Left kidney (tissue), 8 donors: ENCODE results near the gene CKLF. TPM values are rescaled to one million over a fixed set of nuclear protein-coding genes. Genes with fewer than 3 reads are reported as not detected.
"Not testable (repeated sequence)": the region's sequence is repeated elsewhere in the genome, so short reads cannot be mapped to it uniquely, and the experiment has no call there.

Experiments
- DNase-seq: peaks from one replicate; pipeline ENCODE4 v3.0.0-alpha.2; 2013
- long read RNA-seq, 8 donors: transcript quantifications; one replicate each; lab custom pipeline, GENCODE V29; 2026
- polyA plus RNA-seq: library from polyadenylated mRNA; unstranded; fragments of 120-200 nt; gene quantifications from one replicate; pipeline ENCODE4 v1.2.1, GENCODE V29; 2013; ENCODE audit not compliant: insufficient read length

CKLF gene, protein sequence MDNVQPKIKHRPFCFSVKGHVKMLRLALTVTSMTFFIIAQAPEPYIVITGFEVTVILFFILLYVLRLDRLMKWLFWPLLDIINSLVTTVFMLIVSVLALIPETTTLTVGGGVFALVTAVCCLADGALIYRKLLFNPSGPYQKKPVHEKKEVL
- 38.9 TPM for polyA plus RNA-seq
- long read RNA-seq, donor 1, transcript CKLF-203 (3 exons, 508 nt): major isoform, 53 of 102 reads
- long read RNA-seq, donor 1, transcript CKLF-201 (4 exons, 669 nt): minor isoform, 33 of 102 reads
- long read RNA-seq, donor 1, partial matches to known transcripts: 5 of 102 reads
- long read RNA-seq, donor 1, other reads (novel, unspliced or antisense): 6 of 102 reads
- long read RNA-seq, donor 2, transcript CKLF-203 (3 exons, 508 nt): major isoform, 32 of 52 reads
- long read RNA-seq, donor 2, transcript CKLF-201 (4 exons, 669 nt): minor isoform, 15 of 52 reads
- long read RNA-seq, donor 2, partial matches to known transcripts: 0 of 52 reads
- long read RNA-seq, donor 2, other reads (novel, unspliced or antisense): 0 of 52 reads
- long read RNA-seq, donor 3, transcript CKLF-203 (3 exons, 508 nt): major isoform, 33 of 54 reads
- long read RNA-seq, donor 3, transcript CKLF-201 (4 exons, 669 nt): minor isoform, 16 of 54 reads
- long read RNA-seq, donor 3, partial matches to known transcripts: 0 of 54 reads
- long read RNA-seq, donor 3, other reads (novel, unspliced or antisense): 0 of 54 reads
- long read RNA-seq, donor 4, transcript CKLF-203 (3 exons, 508 nt): major isoform, 8 of 14 reads
- long read RNA-seq, donor 4, partial matches to known transcripts: 0 of 14 reads
- long read RNA-seq, donor 4, other reads (novel, unspliced or antisense): 0 of 14 reads
- long read RNA-seq, donor 5, transcript CKLF-201 (4 exons, 669 nt): minor isoform, 38 of 162 reads
- long read RNA-seq, donor 5, transcript CKLF-203 (3 exons, 508 nt): major isoform, 99 of 162 reads
- long read RNA-seq, donor 5, transcript CKLF-202 (3 exons, 571 nt): minor isoform, 8 of 162 reads
- long read RNA-seq, donor 5, transcript CKLF-206 (2 exons, 564 nt): minor isoform, 7 of 162 reads
- long read RNA-seq, donor 5, partial matches to known transcripts: 0 of 162 reads
- long read RNA-seq, donor 5, other reads (novel, unspliced or antisense): 7 of 162 reads
- long read RNA-seq, donor 6, transcript CKLF-206 (2 exons, 564 nt): minor isoform, 5 of 101 reads
- long read RNA-seq, donor 6, transcript CKLF-203 (3 exons, 508 nt): major isoform, 55 of 101 reads
- long read RNA-seq, donor 6, transcript CKLF-201 (4 exons, 669 nt): minor isoform, 27 of 101 reads
- long read RNA-seq, donor 6, partial matches to known transcripts: 6 of 101 reads
- long read RNA-seq, donor 6, other reads (novel, unspliced or antisense): 0 of 101 reads
- long read RNA-seq, donor 7, transcript CKLF-206 (2 exons, 564 nt): minor isoform, 5 of 95 reads
- long read RNA-seq, donor 7, transcript CKLF-203 (3 exons, 508 nt): major isoform, 46 of 95 reads
- long read RNA-seq, donor 7, transcript CKLF-201 (4 exons, 669 nt): minor isoform, 30 of 95 reads
- long read RNA-seq, donor 7, transcript CKLF-202 (3 exons, 571 nt): minor isoform, 5 of 95 reads
- long read RNA-seq, donor 7, partial matches to known transcripts: 7 of 95 reads
- long read RNA-seq, donor 7, other reads (novel, unspliced or antisense): 0 of 95 reads
- long read RNA-seq, donor 8, transcript CKLF-201 (4 exons, 669 nt): minor isoform, 8 of 31 reads
- long read RNA-seq, donor 8, transcript CKLF-203 (3 exons, 508 nt): major isoform, 15 of 31 reads
- long read RNA-seq, donor 8, partial matches to known transcripts: 0 of 31 reads
- long read RNA-seq, donor 8, other reads (novel, unspliced or antisense): 0 of 31 reads

DNA sequence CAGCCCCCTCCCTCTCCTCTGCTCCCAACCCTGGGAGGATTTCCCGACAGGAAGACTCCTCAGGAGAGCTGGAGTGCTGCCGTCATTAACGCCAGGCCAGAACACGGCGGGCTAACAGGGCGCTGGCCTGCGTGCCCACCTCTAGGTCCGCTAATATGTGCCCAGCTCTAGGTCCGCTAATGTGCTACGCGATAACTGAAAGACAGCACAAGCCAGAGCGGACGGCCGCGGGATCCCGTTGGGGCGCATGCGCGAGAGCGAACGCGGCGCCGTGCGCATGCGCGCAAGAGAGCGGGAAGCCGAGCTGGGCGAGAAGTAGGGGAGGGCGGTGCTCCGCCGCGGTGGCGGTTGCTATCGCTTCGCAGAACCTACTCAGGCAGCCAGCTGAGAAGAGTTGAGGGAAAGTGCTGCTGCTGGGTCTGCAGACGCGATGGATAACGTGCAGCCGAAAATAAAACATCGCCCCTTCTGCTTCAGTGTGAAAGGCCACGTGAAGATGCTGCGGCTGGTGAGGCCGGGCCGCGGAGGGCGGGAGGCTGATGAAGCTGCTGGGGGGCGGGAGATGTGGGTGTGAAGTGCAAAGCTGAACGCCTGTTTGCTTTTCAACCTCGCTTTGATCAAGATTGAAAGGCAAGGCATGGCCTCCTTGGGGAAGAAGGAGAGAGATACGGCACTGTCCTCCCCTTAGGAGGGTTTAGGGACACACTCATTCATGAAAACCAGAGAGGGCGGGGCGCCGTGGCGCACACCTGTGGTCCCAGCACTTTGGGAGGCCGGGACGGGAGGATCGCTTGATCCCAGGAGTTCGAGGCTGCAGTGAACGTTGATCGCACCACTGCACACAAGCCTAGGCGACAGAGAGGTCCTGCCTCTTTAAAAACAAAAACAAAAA is at the start of gene CKLF:
TSS of gene CKLF (plus strand) at position 291 of the 892 bp plus-strand sequence. CDS start at position 431, 140 bp downstream.
- DNase-seq: peak; percentile 89

DNA sequence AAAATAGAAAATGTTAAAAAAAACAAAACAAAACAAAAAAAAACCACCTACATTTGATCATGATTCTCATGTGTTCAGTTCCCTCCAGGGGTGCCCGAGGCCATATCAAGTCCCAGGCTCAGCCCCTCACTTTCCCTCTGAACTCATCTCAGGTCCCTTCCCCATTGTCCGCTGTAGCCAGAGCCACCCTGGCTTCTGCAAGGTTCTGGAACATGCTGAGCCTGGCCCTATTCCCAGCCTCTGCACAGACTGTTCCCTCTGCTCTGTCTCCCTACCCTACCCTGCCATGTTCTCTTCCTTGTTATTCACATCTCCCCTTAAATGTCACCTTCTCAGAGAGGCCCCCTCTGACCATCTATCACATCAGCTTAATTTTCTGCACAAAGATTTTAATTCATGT is 49.3 kb upstream of the CKLF start:
- no peak for DNase-seq

DNA sequence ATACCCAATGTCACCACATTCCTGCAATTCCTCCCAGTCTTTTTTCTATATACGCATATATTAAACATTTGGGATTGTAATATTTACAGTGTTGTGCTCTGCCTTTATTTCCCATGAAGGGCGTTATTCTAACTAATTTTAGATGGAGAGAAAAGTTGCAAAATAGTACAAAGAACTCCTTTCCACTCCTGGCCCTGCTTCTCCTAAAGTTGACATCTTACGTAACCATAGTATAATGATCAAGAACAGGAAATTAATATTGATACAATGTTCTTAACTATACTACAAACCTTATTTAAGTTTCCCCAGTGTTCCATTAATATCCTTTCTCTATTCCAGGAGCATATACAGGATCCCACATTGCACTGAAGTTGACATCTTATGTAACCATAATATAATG is 48.8 kb upstream of the CKLF start:
- no peak for DNase-seq

DNA sequence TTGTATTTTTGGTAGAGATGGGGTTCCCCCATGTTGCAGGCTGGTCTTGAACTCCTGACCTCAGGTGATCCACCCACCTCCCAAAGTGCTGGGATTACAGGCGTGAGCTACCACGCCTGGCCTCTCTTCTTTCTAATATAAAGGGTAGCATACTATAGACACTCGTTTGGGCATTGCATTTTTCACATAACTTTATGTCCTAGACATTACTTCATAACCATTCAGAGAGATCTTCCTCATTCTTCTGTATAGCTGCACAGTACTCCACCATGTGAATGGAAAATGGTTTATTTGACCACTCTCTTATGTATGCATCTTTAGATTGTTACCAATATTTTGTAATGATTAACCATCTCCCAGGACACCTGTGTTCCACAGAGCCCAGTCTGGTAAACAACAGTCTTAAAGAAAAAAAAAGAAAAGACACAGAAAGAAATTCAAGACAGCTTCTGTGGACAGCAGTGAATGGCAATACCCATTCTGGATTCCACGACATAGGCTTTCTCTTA is 44.6 kb upstream of the CKLF start:
- no peak for DNase-seq

DNA sequence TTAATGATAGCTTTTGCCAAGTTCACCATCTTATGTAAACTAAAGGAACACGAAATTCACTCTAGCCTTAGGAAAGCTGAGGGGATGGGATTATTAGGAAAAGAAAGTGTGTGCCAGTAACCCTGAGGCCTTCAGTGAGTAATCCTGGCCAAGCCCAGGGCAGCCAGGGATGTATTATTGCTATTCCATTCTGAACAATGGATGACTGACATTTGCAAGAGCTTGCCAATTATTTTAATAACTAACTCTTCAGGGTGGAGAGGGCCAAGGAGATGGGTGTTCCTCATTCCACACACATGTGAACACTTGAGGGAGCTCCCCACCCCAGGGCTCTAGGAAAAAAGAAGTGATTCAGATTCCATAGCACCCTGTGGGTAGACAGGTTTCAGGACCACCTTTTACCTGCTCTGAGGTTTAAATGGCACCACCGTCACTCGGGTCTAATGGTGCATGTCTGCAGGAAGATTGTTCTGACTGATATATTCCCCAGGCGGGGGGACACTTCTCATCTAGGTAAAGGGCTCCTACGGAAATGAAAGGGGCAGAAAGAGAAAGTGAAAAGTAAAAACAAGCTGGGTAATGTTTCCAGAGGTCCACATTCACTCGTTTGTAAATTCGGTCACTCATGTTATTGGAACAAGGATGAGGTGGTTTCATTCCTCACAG is 44.0 kb upstream of the CKLF start:
- DNase-seq: no peak

DNA sequence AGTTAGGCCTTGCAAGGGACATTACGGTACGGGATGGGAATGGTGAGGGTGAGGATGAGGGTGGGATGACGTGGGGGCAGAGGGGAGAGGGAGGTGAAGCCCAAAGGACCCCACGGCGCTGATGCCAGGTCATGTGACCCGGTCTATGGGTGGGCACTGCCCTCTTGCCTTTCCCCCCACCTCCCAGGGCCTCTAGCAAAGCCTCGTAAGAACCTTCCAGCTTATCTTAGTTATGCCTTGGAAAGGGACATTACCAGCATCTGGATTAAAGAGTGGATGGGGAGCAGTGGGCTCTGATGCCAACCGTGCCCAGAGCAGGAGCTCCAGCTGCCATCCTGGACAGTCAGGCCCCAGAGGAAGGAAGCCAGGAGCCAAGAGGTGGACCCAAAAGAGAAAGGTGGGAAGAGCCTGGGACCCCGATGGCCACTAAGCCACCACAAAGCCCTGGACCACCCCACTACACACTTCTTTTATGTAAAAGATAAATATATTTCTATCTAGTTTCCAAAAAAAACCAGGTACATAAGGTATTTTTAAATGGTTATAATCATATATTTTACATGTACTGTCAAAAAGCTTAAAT is 43.4 kb upstream of the CKLF start:
- no peak for DNase-seq

DNA sequence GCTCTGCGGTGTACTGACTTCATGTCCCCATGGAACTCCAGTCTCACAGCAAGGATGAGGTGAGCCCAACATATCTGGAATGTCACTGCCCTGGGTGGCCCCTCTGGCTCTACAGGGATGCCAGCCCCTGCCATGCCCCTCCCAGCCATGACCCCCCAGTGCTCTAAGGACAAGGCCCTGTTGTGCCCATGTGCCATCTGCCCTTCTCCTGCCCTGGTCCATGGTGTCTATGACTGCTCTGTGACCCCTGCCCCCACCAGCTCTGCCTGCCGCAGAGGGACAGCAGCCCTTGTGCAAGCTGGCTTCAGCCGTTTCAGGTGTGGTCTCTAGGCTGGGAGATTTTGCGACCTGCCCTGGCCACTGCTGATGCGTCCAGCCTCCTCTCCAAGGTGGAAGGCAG is 42.8 kb upstream of the CKLF start:
- no peak for DNase-seq

DNA sequence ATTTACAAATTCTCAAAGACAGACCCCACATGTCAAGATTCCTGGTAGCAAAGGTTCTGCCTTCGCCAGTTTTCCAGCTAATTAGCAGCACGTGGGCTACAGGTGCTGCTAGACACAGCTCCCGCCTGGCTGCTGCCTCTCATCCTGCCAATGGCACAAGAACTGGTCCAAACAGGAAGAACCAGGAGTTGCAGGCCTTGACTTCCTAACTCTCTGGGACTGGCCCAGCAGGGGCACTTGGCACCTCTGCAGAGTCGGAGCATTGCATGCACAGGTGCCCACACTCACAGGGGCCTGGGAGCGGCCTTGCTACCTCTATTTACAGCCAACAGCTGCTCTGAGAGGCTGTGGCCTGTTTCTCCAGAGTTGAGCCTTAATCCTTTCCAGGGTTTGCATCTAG is 42.1 kb upstream of the CKLF start:
- DNase-seq: no peak

DNA sequence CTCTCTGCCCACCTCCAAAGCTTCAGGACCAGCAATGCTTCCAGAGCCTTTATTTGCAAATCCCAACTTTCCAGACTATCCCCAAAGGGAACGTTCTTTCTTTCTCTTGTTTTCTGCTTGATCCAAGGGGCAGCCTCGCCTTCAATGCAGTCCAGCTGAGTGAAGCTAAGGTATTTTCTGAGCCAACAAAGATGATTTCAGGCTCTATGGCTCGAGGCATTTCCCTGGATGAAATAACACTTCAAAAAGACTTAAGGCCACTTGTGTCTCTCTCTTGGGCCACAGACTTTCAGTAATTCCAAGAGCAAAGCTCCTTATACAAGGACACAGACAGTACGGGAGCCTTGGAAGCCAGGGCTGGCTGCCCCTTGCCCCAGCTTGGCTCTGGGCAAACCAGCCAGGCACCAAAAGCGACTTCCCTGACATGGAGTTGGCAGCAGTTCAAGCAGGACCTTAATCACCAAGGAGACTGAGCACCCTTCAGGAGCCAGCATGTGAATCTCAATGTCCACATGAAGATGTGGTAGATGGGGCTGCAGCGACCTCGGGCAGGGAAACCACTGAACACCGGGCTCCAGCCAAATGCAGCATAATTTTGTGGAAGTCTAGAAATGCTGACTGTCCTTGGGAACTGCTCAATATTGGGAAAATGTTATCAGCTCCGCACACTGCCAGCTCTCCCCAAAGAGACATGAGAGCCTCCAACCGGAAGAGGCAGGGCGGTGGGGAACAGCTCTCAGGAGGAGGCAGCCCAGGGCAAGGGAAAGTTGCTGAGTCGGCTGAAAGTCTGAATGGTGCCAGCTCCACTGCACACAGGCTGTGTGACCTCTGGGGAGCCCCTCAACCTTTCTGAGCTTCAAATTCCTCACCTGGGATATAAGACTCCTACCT is 41.4 kb upstream of the CKLF start:
- DNase-seq: no peak

DNA sequence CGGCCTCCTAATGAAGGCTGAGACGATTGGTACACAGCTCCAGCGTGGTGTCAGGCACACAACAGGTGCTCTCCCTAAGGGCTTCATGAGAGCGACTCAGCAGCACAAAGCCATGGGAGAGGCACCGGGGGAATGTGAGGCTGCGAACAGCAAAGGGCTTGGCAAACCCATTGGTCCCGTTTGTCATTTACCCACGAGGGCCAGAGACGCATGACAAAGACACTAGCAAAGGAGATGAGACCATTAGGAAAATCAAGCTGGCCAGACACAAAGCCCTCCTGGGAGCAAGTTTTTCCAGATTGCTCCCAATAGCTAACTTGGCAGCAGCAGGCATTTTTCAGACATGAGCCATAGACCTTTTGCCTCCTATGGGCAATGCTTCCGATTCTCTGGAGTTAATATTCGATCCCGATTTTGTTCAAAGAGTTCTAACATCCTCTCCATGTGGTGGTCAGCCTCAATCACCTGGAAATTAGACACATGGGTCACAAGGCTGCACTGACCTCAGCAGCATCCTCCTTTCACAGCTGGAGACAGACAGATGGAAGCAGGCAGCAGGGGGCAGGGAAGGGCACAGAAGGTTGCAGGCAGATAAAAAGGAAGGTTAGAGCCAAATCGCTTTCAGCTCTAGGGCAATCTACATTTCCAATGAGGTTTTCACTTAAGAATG is 40.6 kb upstream of the CKLF start:
- no peak for DNase-seq

DNA sequence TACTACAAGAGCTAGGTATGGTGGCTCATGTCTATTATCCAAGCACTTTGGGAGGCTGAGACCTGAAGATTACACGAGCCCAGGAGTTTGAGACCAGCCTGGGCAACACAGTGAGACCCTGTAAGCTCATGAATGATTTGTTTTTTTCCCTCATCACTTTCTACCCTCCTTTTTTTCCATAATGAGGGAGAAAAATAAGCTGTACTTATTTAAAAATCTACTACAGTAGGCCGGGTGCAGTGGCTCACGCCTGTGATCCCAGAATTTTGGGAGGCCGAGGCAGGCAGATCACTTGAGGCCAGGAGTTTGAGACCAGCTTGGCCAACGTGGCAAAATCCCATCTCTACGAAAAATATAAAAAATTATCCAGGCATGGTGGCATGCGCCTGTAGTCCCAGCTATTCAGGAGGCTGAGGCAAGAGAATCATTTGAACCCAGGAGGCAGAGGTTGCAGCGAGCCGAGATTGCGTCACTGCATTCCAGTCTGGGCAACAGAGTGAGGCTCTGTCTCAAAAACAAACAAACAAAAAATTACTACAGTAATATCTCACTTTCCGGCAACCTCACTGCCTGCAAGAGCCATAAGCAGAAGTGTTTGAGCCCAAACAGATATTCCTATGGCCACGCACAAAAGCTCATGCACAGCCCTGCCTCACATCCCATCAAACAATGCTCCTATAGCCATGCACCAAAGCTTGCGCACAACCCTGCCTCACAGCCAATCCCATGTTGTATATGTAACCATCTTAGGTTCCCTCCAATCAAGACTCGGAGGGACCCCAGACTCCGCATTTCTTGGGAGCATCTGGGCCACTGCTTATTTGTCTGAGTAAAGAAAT is 39.9 kb upstream of the CKLF start:
- no peak for DNase-seq

DNA sequence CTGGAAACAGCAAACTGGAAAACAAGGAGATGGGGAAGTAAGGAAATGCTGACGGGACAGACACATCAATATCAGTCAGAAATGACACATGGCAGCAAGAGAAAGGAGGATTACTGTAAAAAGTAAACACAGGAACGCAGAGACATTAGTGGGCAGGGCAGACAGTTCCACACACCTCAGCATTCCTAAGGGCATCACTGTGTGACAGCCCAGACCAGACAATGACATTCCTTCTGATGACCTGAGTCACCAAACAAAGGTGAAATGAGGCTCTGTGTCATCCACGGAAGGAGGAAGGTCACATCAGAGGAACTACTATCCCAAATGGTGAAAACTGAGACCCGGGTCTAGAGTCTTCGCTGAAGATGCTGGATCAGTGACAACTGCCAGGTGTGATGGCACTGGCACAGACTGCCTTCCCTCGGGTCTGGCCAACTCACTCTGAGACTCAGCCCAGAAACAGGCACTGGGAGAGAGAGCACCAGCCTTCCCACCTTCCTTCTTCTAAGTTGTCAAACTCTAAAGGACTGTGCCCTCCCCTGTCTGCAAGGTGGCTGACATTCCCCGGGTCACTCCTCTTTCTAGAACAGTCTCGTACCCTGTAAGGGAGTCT is 39.2 kb upstream of the CKLF start:
- no peak for DNase-seq

DNA sequence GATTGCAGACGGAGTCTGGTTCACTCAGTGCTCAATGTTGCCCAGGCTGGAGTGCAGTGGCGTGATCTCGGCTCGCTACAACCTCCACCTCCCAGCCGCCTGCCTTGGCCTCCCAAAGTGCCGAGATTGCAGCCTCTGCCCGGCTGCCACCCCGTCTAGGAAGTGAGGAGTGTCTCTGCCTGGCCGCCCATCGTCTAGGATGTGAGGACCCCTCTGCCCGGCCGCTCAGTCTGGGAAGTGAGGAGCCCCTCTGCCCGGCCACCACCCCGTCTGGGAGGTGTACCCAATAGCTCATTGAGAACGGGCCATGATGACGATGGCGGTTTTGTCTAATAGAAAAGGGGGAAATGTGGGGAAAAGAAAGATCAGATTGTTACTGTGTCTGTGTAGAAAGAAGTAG is 38.0 kb upstream of the CKLF start:
- DNase-seq: not testable (repeated sequence)

DNA sequence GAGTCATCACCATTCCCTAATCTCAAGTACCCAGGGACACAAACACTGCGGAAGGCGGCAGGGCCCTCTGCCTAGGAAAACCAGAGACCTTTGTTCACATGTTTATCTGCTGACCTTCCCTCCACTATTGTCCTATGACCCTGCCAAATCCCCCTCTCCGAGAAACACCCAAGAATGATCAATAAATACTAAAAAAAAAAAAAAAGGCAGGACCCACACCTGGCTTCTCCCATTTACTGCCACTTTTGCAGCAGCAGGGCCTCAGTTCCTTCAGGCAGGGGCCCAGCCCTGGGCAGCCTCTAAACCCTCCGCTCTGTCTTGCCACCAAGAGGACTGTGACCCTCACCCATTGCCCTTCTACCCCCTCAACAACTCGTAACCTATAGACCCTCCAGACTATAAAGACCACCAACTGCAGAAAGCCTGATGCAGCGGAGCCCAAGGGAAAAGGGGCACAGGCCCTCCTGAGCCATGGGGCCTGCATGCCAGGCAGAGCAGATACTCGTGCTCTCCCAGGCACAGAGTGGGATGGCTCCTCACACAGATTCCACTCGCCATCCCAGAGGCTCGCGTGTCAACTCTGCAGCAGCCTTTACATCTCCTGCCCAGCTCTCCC is 37.3 kb upstream of the CKLF start:
- DNase-seq: not testable (repeated sequence)
